Osteocyte (in vitro differentiated cells): Measurements from ENCODE around the gene PNPLA1. TPM values are rescaled to one million over a fixed set of nuclear protein-coding genes. Genes with fewer than 3 reads are reported as not detected.

Experiments
- DNase-seq: peaks from one replicate; pipeline ENCODE4 v3.0.0; 2021; ENCODE audit warnings: mixed read lengths; ENCODE audit not compliant: unreplicated experiment; ENCODE audit errors: extremely low spot score
- H3K27ac Mint-ChIP-seq: one replicate; pipeline ENCODE4 v1.8.0; 2021; ENCODE audit warnings: mild to moderate bottlenecking, mixed read lengths; ENCODE audit not compliant: unreplicated experiment
- H3K27me3 Mint-ChIP-seq: one replicate; pipeline ENCODE4 v1.8.0; 2021; ENCODE audit warnings: mixed read lengths; ENCODE audit not compliant: unreplicated experiment
- H3K36me3 Mint-ChIP-seq: one replicate; pipeline ENCODE4 v1.8.0; 2021; ENCODE audit warnings: mixed read lengths; ENCODE audit not compliant: unreplicated experiment
- H3K4me1 Mint-ChIP-seq: one replicate; pipeline ENCODE4 v1.8.0; 2021; ENCODE audit warnings: mixed read lengths; ENCODE audit not compliant: unreplicated experiment
- H3K4me3 Mint-ChIP-seq: one replicate; pipeline ENCODE4 v1.8.0; 2021; ENCODE audit warnings: mild to moderate bottlenecking, moderate library complexity, mixed read lengths; ENCODE audit not compliant: unreplicated experiment
- H3K9me3 Mint-ChIP-seq: one replicate; pipeline ENCODE4 v1.8.0; 2021; ENCODE audit warnings: mixed read lengths; ENCODE audit not compliant: unreplicated experiment
- total RNA-seq: library from RNA; stranded (reverse); gene quantifications from 2 replicates; pipeline ENCODE4 v1.2.1, GENCODE V29; 2021
- TF ChIP-seq, protein P1 (sequence below): fragments of 200-600 bp; sonication (generic); IDR thresholded peaks from 2 replicates; pipeline ENCODE4 v1.5.0; 2021; ENCODE audit warnings: antibody characterized with exemption, mild to moderate bottlenecking, moderate library complexity

PNPLA1 gene
- total RNA-seq, 1 donor from 2014 or later: not detected

DNA sequence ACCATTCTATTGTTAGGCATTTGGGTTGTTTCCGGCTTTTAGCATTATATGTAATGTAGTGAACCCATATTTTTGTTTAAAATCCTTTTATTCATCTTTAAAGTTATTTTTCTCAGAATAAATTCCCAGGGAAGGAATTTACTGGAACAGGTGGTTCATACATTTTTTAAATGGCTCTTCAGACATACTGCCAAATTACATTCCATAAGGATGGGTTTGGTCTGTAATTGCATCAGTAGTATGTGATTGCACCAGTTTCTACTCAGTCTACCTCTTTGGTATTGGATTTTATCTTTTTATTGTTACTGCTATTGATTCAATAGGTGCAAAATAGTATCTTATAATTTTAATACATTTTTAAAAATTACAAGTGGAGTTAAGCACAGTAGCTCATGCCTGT, 46.2 kb upstream of the PNPLA1 start:
- Mint-ChIP-seq H3K4me1 (no peaks in the 10 kb centered on the region), H3K9me3 (no peaks in the 10 kb centered on the region), H3K27me3 (no peaks in the 10 kb centered on the region), H3K4me3 (no peak overlapping the region), H3K36me3 (peaks cover 43% of the 10 kb centered on the region), H3K27ac (no peak overlapping the region)
- TF ChIP-seq, protein P1, sequence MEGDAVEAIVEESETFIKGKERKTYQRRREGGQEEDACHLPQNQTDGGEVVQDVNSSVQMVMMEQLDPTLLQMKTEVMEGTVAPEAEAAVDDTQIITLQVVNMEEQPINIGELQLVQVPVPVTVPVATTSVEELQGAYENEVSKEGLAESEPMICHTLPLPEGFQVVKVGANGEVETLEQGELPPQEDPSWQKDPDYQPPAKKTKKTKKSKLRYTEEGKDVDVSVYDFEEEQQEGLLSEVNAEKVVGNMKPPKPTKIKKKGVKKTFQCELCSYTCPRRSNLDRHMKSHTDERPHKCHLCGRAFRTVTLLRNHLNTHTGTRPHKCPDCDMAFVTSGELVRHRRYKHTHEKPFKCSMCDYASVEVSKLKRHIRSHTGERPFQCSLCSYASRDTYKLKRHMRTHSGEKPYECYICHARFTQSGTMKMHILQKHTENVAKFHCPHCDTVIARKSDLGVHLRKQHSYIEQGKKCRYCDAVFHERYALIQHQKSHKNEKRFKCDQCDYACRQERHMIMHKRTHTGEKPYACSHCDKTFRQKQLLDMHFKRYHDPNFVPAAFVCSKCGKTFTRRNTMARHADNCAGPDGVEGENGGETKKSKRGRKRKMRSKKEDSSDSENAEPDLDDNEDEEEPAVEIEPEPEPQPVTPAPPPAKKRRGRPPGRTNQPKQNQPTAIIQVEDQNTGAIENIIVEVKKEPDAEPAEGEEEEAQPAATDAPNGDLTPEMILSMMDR: no peak
- DNase-seq: no peak

DNA sequence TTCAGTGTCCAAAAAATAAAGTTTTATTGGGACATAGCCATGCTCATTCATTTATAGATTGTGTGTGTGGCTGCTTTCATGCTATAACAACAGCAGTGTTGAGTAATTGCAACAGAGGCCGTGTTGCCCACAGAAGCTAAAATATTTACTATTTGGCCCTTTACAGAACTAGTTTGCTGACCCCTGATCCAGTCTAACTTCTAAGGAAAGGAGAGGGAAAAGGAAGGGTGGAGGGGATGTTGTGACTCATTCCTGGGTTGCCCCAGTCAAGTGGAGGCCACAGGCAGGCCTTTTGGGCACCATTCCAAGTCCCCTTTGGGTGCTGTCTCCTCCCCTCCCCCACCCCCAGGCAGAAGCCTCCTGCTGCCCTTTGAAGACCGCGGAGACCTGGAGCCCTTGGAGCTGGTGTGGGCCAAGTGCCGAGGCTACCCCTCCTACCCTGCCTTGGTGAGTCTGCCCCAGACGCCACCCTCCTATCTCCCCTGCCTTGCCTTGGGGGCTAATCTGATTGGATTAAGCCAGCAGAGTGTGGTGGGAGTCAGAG, 44.9 kb upstream of the PNPLA1 start:
- Mint-ChIP-seq H3K4me3 (no peak overlapping the region), H3K9me3 (no peaks in the 10 kb centered on the region), H3K4me1 (no peaks in the 10 kb centered on the region), H3K27ac (no peak overlapping the region), H3K36me3 (peaks cover 48% of the 10 kb centered on the region), H3K27me3 (no peaks in the 10 kb centered on the region)
- TF ChIP-seq, protein P1: no peak
- no peak for DNase-seq

DNA sequence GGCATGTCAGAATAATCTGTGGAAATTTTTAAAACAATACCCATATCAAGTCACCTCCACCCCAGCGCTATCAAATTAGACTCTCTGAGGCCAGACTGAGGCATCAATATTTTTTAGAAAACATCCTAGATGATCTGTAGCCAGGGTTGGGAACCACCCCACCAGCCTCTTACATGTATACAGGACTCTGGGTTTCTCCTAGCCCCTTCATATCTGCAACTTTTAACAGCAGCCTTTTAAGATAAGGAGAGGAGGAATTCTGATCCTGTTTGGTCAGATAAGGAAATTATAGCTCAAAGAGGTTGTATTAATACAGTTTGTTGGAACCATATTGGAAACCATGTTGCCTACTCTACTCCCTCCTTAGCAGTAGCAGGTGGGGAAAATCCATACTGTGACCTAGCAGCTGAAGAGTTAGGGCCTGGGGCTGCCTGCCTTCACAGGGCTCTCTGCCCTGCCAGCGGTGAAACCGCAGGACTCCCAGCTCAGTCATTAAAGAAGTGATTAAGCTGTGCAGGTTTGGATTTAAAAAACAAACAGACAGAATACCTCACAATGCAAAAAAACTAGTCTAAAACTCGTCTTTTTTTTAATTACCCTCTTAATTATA, 43.3 kb upstream of the PNPLA1 start:
- H3K27ac Mint-ChIP-seq: no peak overlapping the region
- H3K4me3 Mint-ChIP-seq: no peak overlapping the region
- TF ChIP-seq, protein P1: no peak
- H3K4me1 Mint-ChIP-seq: no peaks in the 10 kb centered on the region
- no peaks in the 10 kb centered on the region for H3K9me3 Mint-ChIP-seq
- peaks cover 55% of the 10 kb centered on the region for H3K36me3 Mint-ChIP-seq
- DNase-seq: no peak
- H3K27me3 Mint-ChIP-seq: no peaks in the 10 kb centered on the region

DNA sequence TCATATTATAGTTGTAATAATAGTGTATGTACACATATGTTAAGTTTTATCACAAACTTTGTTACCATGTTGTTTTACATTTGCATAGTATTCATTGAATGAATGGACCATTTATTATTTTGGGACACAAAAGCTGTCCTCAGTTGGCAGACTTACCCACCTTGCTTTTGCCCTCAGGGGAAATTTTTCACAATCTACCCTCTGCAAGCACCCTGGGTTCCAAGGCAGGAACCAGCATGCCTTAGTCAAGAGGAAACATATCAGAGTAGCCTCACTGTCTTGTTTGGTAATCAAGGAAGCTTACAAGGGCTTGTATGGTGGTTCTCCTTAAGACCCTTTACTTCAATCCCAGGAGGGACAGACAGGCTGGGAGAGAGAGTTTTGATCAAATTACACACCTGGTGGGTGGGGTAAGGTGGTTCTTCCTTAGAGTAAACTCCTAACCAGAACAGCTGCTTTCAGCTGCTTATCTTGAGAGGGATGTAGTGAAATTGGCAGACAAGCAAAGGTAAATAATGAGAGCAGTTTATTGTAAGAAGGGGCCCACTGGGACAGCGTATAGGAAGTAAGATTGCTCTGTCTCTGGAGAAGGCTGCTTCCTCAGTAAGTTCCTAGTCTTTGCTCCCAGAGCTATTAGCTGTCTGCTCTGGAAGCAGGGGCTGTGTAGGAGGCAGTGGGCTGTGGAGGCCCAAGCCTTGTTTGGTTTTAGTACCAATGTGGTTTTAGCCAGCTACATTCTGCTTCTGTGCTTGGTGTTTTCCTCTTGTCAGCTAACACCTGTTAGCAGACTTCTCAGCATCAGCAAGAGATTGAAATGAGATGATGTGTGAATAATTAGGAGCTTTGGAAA, 42.3 kb upstream of the PNPLA1 start:
- Mint-ChIP-seq H3K4me3 (no peak overlapping the region), H3K27ac (no peak overlapping the region)
- no peak for DNase-seq

More for the DNA sequence above, 42.3 kb upstream of the PNPLA1 start:
- TF ChIP-seq, protein P1: no peak
- H3K27me3 Mint-ChIP-seq: no peaks in the 10 kb centered on the region
- H3K36me3 Mint-ChIP-seq: peaks cover 59% of the 10 kb centered on the region
- H3K9me3 Mint-ChIP-seq: no peaks in the 10 kb centered on the region
- no peaks in the 10 kb centered on the region for H3K4me1 Mint-ChIP-seq
